ENCODE measurements around the gene TTC33. TPM values are rescaled to one million over a fixed set of nuclear protein-coding genes. Genes with fewer than 3 reads are reported as not detected.

TTC33 gene
- total RNA-seq, 1 donor from 2014 or later = 15.2 TPM

- DNase-seq = no peak
- intact Hi-C loops (cut with DNase I) = no loop called here
- no peak for ATAC-seq (ENCODE audit: poor library complexity)
These were observed 231.1 kb downstream of the TTC33 start for GRCh38 chr5:40524677-40525076.

DNA sequence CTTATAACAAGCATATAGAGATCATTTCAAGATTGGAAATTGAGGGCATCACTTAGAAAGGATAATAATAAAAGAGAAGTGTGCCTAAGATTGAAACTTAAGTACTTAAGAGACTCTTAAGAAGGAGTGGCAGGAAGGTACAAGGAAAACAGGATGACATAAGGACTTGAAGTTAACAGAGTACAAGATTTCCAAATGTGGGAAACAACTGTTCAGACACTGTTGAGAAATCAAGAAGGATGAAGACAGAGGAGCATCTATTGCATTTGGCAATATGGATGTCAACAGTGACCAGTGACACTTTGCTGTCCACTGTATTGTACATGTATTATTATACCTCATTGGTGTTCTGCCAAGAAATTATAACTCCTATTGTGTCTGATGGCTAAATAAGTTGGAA is 233.8 kb downstream of the TTC33 start:
- ATAC-seq (ENCODE audit: poor library complexity) = no peak
- intact Hi-C loops (cut with DNase I) = no loop called here
- DNase-seq = no peak

GRCh38 chr5:40521108-40521785 is 234.5 kb downstream of the TTC33 start:
- no peak for ATAC-seq (ENCODE audit: poor library complexity)
- DNase-seq = no peak
- intact Hi-C loops (cut with DNase I) = no loop called here

- ATAC-seq (ENCODE audit: poor library complexity) (no peak), DNase-seq (no peak)
- intact Hi-C loops (cut with DNase I) = no loop called here
These were observed 237.3 kb downstream of the TTC33 start for GRCh38 chr5:40518485-40518917.

- ATAC-seq (ENCODE audit: poor library complexity) = no peak
- intact Hi-C loops (cut with DNase I) = no loop called here
- DNase-seq = no peak
These were observed 240.3 kb downstream of the TTC33 start for GRCh38 chr5:40515476-40515875.

- intact Hi-C loops (cut with DNase I) = no loop called here
- no peak for ATAC-seq (ENCODE audit: poor library complexity)
These were observed 240.8 kb downstream of the TTC33 start for GRCh38 chr5:40514976-40515375.

GRCh38 chr5:40511801-40512200 is 244.0 kb downstream of the TTC33 start:
- intact Hi-C loops (cut with DNase I) = no loop called here
- no peak for DNase-seq
- no peak for ATAC-seq (ENCODE audit: poor library complexity)

More at GRCh38 chr5:40514976-40515375, 240.8 kb downstream of the TTC33 start:
- DNase-seq = no peak

GRCh38 chr5:40507095-40507494 is 248.7 kb downstream of the TTC33 start:
- intact Hi-C loops (cut with DNase I) = no loop called here
- ATAC-seq (ENCODE audit: poor library complexity) = no peak

DNA sequence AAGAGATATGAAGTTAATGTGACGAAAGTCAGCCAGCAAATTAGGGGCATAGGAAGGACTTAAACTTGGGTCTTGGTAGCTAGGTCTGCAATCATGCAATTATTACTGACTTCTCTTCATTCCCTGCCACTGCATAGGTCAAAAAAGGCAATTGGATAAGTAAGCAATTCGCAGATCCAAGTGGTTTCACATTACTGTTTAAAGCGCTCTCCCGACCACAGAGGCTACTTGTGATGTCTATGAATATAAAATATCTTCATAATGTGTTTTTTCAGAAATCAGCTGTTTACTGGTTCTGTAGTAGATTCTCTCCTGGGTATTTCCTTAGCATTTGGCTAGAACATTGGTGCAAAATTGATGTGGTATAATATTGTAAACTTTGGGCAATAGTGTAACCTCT is 250.7 kb downstream of the TTC33 start:
- no peak for ATAC-seq (ENCODE audit: poor library complexity)
- intact Hi-C loops (cut with DNase I) = no loop called here
- DNase-seq = no peak

More at GRCh38 chr5:40507095-40507494, 248.7 kb downstream of the TTC33 start:
- DNase-seq = no peak

- intact Hi-C loops (cut with DNase I) = no loop called here
- ATAC-seq (ENCODE audit: poor library complexity) (no peak), DNase-seq (no peak)
These were observed 252.3 kb downstream of the TTC33 start for GRCh38 chr5:40503439-40503838.

- intact Hi-C loops (cut with DNase I) = no loop called here
- DNase-seq (no peak), ATAC-seq (ENCODE audit: poor library complexity) (no peak)
These were observed 253.0 kb downstream of the TTC33 start for GRCh38 chr5:40502736-40503135.

DNA sequence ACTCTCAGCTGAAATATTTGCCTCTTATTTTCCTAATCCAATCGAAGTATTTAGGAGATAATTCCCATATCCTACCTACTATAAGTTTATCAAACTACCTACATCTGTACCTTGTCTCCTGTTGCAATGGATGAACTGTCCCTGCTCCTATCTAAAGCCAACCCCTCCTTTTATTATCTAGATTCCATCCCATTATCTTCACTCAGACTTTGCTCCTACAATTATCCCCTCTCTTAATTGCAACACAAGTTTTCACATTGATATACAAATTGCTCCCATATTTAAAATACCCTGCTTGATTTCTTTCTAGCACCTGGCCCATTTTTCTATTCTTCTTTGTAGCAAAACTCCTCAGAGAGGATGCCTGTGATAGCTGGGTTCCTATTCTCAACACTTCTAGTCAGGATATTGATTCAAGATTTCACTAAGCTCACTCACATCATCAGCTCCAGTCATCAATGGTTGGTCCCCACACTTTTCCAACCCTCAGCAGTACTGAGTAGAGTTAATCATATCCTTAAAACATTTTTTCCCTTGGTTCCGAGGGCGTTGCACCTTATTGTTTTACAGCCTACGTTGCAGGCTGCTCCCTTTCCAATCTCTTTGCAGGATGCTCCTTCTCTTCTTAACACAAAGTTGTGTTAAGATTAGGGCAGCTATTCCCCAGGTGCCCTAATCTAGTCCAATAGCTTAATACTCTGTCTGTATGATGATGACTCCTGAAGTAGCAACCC is 253.9 kb downstream of the TTC33 start:
- DNase-seq (no peak), ATAC-seq (ENCODE audit: poor library complexity) (no peak)
- intact Hi-C loops (cut with DNase I) = no loop called here

DNA sequence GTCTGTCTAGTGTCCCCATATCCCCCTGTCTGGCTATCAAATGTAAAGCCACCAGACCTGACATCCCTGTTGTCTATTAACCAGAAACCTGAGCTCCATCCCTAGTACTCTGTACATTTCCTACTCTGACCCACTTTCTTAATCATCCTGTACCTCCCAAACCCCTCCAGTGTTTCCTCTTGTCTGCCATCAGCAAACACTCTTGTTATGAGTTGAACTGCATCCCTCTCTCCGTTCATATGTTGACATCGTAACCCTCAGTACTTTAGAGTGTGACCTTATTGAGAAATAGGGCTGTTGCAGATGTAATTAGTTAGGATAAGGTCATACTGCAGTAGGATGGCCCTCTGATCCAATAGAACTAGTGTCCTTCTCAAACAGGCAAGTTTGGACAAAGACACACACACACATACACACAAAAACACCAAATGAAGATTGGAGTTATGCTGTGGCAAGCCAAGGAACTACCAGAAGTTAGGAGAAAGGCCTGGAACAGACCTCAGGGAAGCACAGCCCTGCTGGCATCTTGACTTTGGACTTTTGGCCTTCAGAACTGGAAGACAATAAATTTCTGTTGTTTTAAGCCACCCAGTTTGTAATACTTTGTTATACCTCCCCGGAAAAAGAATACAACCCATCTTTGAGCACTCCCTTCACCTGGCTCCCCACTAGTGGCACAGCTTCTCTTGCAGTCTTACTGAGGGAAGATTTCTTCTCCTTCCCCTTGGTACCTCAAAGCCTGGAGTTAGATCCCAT is 256.1 kb downstream of the TTC33 start:
- intact Hi-C loops (cut with DNase I) = no loop called here
- DNase-seq (no peak), ATAC-seq (ENCODE audit: poor library complexity) (no peak)

DNA sequence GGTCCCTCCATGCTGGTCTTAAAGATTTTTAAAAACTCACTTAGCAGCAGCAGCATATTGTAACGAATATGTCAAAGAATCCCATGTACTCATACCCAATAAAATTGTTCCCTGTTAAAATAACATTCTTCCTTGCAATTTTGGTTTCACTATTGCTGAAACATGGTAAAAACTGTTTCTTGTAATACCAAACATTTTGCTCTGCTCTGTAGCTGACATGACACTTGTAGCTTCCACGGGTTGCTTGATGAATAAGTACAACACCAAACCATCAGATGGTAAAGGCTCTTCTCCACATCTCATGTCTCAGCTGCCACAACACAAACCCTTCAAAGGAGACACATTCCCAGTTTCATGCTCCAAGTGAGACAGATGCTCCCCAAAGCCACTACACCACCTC is 256.8 kb downstream of the TTC33 start:
- intact Hi-C loops (cut with DNase I) = no loop called here
- ATAC-seq (ENCODE audit: poor library complexity) (no peak), DNase-seq (no peak)

- intact Hi-C loops (cut with DNase I) = no loop called here
- ATAC-seq (ENCODE audit: poor library complexity) = no peak
- DNase-seq = no peak
These were observed 258.2 kb downstream of the TTC33 start for GRCh38 chr5:40497573-40497972.

DNA sequence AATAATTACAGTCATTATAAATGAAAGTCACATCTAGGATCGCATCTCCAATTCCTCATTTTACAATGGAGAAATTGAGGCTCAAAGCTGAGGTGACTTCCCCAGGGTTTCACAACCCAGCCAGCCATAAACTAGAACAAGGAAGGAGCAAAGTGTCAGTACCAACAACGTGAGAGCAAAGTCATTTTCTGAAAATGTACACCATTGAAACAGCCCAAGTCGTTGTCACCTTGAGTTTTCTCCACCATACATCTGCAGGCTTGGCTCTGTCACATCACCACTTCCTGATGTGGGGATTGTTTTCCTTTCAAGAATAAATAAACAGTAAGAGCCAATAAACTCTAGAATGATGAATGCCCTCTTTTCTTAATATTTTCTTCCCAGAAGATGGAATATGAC is 260.5 kb downstream of the TTC33 start:
- intact Hi-C loops (cut with DNase I) = no loop called here
- ATAC-seq (ENCODE audit: poor library complexity) = no peak
- no peak for DNase-seq

GRCh38 chr5:40494631-40495236 is 261.0 kb downstream of the TTC33 start:
- DNase-seq (no peak), ATAC-seq (ENCODE audit: poor library complexity) (no peak)
- intact Hi-C loops (cut with DNase I) = no loop called here

DNA sequence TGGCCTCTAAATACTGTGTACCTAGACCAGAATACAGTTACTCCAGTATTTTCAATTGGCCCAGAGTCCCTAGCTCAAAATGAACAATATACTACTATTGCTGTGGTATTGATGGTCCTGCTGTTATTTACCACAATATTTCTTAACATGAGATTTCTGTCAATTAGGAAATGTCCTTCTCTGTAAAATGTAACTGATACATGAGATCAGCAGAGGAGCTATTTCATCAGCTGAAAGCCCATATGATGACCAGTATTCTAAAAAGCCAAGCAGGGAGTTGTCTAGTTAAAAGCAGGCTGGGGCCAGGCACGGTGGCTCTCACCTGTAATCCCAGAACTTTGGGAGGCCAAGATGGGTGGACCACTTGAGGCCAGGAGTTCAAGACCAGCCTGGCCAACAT is 263.7 kb downstream of the TTC33 start:
- intact Hi-C loops (cut with DNase I) = no loop called here
- ATAC-seq (ENCODE audit: poor library complexity) (no peak), DNase-seq (no peak)

GRCh38 chr5:40491644-40492043 is 264.1 kb downstream of the TTC33 start:
- intact Hi-C loops (cut with DNase I) = no loop called here
- ATAC-seq (ENCODE audit: poor library complexity) (no peak), DNase-seq (no peak)

Data from Right ventricle myocardium superior (tissue), 1 donor.